Caki2 (cell line): ENCODE measurements around the gene UPF3B. TPM values are rescaled to one million over a fixed set of nuclear protein-coding genes. Genes with fewer than 3 reads are reported as not detected.
A peak's percentile ranks its signal among the peaks of the same experiment; 100 is the strongest.
"Not testable (repeated sequence)": the region's sequence is repeated elsewhere in the genome, so short reads cannot be mapped to it uniquely, and the experiment has no call there.

Experiments used
- DNase-seq: peaks from one replicate; pipeline ENCODE4 v3.0.0-alpha.2; 2015; ENCODE audit warnings: low read depth
- in situ Hi-C: cut with HindIII; loops from 2 replicates; pipeline ENCODE4 v1.10.0; 2016; ENCODE audit warnings: low sequenced_read_pairs, low pct_unique_long_range_greater_than_20kb, mixed read lengths
- total RNA-seq: library from RNA; depleted of rRNA; stranded (reverse); fragments of >200 nt; shearing (Covaris generic); gene quantifications from 2 replicates; pipeline ENCODE4 v1.2.3, GENCODE V29; 2014; ENCODE audit warnings: low replicate concordance; rRNA removed

The UPF3B gene, protein sequence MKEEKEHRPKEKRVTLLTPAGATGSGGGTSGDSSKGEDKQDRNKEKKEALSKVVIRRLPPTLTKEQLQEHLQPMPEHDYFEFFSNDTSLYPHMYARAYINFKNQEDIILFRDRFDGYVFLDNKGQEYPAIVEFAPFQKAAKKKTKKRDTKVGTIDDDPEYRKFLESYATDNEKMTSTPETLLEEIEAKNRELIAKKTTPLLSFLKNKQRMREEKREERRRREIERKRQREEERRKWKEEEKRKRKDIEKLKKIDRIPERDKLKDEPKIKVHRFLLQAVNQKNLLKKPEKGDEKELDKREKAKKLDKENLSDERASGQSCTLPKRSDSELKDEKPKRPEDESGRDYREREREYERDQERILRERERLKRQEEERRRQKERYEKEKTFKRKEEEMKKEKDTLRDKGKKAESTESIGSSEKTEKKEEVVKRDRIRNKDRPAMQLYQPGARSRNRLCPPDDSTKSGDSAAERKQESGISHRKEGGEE
- 0.75 and 1.2 TPM in 2 replicates for total RNA-seq

- DNase-seq = peak; percentile 95
- in situ Hi-C loops = no loop called here
Measured at GRCh38 chrX:119852382-119853353, at the start of gene UPF3B. TSS of gene UPF3B (minus strand) at chrX:119852963. CDS start at chrX:119852928, 35 bp downstream.

- no peak for DNase-seq
- in situ Hi-C loops = no loop called here
Measured at GRCh38 chrX:119900976-119901375, 48.2 kb upstream of the UPF3B start.

DNA sequence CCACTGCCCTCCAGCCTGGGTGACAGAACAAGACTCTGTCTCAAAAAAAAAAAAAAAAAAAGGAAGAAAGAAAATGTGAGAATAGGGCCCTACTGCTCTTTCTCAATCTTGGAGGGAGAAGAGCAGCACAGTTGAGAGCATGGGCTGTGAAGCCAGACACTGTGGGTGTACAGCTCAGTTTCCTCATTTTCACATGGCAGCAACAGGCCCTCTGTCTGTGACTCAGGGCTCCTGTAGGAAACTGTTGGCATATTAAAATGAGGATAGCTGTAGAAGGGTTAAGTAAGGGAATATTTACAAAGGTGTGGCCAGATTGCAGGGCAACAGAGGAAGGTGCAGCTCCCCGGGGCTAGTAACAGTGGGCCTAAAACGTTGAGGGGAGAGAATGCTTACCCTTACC is 46.4 kb upstream of the UPF3B start:
- DNase-seq = no peak
- in situ Hi-C loops = no loop called here

- in situ Hi-C loops = no loop called here
- no peak for DNase-seq
Measured at GRCh38 chrX:119895843-119896326, 43.1 kb upstream of the UPF3B start, which contains the start of gene AKAP14. TSS of gene AKAP14 (plus strand) at chrX:119895893. CDS start at chrX:119903224, 7,331 bp downstream.

- DNase-seq = not testable (repeated sequence)
Measured at GRCh38 chrX:119891961-119892692, 39.4 kb upstream of the UPF3B start.

DNA sequence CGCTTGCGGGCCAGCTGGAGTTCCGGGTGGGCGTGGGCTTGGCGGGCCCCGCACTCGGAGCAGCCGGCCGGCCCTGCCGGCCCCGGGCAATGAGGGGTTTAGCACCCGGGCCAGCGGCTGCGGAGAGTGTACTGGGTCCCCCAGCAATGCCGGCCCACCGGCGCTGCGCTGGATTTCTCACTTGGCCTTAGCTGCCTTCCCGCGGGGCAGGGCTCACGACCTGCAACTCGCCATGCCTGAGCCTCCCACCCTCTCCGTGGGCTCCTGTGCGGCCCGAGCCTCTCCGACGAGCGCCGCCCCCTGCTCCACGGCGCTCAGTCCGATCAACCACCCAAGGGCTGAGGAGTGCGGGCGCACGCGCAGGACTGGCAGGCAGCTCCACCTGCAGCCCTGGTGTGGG is 37.9 kb upstream of the UPF3B start:
- in situ Hi-C loops = not testable (repeated sequence)

More at GRCh38 chrX:119891961-119892692, 39.4 kb upstream of the UPF3B start:
- in situ Hi-C loops = not testable (repeated sequence)

DNA sequence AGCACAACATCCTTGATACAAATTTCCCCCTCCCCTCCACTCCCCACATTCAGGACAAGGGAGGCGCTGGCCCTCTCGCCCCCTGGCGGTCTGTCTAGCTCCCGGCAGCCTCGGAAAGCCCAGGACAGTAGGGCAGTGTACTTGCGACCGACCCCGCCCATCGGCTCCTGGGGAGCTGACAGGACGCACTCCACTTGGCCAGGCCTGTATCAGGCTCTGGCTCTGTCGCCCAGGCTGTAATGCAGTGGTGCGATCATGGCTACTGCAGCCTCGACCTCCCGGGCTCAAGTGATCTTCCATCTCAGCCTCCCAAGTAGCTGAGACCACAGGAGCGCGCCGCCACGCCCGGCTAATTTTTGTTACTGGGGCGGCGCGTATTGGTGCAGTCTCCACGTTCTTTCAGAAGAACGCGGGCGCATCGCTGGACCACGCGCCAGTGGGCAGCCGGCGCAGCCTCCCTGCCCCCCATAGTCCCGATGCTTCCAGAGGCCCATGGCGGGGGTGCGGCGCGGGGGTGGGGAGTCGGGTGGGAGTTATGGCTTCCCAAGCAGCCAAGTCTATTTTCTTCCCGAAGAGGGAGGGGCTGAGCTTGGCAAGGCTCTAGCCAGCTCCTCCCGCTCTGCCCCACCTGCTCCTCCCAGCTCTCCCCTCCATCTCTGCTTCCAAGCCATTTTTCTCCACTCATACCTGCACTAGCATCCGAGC is 35.1 kb upstream of the UPF3B start:
- in situ Hi-C loops = no loop called here
- peak; percentile 30 for DNase-seq

More for the DNA sequence above, 37.9 kb upstream of the UPF3B start:
- DNase-seq = not testable (repeated sequence)

DNA sequence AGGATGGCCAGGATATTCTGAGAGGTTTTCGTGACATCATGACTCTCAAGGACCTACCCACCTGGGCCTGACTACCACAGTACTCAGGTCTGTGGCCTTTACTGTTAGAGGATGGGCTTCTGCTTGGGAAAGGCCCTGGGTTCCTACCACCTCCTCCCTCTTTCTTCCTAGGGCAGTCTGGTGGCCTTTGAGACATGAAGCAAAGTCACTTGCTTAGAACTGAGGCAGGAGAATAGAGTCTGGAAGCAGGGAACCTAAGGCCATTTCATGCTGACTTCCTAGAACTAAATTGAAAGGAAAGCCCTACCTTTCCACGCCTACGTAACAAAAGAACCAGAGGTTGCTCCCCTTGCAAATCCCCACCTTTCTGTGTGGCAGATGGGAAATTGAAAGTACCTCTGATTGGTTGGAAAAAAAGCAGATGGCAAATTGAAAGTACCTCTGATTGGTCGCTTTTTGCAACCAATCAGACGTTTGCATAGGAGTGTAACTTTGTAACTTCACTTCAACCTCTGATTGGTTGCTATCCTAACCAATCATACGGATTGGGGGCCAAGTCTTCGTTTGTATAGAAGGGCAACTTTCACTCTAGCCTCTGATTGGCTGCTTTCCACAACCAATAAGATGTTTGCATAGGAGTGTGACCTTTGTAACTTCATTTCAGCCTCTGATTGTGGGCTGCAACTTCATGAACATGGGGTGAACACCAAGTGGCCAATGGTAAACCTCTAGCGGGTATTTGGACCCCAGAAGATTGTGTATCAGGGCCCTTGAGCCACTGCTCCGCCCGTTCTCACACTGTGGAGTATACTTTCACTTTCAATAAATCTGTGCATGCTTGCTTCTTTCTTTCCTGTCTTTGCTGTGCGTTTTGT is 33.0 kb upstream of the UPF3B start:
- in situ Hi-C loops = no loop called here
- peak; percentile 88 for DNase-seq

DNA sequence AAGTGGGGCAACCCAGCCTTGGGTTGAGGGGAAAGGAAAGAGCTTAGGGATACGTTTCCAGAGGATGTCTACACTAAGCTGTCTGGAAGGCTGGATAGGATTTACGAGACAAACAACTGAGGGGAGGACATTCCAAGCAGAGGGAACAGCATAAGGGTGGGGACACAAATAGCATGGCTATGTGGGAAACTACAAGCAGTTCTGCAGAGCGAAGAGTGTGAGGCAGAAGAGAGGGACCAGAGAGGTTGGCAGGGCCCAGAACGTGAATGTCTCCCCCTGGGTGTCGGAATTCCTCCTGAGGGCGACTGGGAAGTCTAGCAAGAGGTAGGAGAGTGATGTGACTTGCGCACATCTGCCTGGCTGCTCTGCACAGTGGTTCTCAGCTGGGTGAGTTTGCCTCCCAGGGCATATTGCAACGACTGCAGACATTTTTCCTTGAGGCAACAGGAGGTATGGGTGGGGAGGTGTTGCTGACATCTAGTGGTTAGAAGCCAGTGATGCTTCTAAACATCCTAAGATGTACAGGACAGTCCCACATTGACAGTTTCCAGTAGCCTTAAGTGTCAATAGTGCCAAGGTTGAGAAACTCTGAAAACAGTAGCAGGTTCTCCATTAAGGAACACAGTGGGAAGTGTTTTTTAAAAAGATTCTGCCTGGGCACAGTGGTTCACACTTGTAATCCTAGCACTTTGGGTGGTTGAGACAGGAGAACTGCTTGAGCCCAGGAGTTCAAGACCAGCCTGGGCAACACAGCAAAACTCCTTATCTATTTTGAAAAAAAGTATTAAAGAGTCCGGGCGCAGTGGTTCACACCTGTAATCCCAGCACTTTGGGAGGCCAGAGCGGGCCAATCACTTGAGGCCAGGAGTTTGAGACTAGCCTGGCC is 28.0 kb upstream of the UPF3B start:
- in situ Hi-C loops = no loop called here
- DNase-seq = peak; percentile 37

DNA sequence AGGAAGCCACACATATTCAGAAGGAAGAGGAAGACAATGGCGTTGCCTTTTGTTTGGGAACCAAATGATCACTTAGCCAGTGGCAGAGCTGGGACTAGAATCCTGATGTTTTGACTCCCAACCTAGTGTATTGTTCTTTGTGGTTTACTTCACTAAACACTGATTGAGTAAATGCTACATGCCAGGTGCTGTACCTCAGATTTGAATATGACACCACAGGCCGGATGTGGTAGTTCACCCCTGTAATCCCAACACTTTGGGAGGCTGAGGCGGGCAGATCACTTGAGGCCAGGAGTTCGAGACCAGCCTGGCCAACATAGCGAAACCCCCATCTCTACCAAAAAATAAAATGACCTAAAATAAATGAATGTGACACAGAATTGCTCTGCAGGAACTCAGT is 27.3 kb upstream of the UPF3B start:
- DNase-seq = no peak
- in situ Hi-C loops = no loop called here

DNA sequence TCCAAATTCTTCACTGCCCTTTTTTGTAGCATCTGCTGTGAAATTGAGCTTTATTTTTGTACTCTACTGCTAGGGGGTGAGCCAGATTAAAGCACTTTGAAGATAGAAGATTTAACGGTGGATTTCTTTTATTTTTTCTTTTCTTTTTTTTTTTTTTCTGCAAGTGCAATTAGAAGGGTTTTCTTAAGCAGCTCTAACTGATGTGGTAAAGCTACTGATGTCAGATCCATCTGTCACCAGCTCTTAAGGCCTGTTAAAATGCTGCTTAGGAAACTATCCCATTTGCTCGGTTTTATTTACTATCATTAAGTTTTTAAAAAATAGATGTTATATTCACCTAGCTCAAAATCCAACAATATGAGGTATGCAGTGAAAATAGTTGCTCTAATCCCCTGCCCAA is 26.0 kb upstream of the UPF3B start:
- DNase-seq = no peak
- in situ Hi-C loops = no loop called here

- peak; percentile 87 for DNase-seq
- in situ Hi-C loops = no loop called here
Measured at GRCh38 chrX:119871599-119872395, 19.0 kb upstream of the UPF3B start, which contains the start of the genes NDUFA1 and RNF113A. TSS of gene NDUFA1 (plus strand) at chrX:119871832. CDS start at chrX:119871912, 80 bp downstream. TSS of gene RNF113A (minus strand) at chrX:119871733. CDS start at chrX:119871613, 120 bp downstream.

DNA sequence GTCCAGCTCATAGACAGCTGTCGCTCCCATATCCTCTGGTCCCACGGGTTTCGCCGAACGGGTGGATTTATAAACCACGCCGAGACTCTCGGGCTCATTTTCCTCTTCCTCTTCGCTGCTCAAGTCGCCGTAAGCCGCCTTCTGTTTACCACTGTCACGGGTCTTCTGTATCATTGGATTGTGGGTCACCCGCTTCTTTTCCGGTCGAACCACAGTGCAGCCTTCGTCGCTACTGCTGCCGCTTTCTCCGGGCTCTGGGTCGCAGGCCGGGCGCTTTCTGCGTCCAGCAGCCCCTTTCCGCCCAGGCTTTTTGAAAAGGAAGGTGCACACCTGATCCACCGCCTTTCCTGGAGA is 18.5 kb upstream of the UPF3B start:
- in situ Hi-C loops = no loop called here
- no peak for DNase-seq

- in situ Hi-C loops = no loop called here
- peak; percentile 21 for DNase-seq
Measured at GRCh38 chrX:119870626-119871131, 17.9 kb upstream of the UPF3B start.
